Fibroblast of lung (primary cell): ENCODE measurements around the gene SLCO4C1. TPM values are rescaled to one million over a fixed set of nuclear protein-coding genes. Genes with fewer than 3 reads are reported as not detected.

Source experiments
- DNase-seq, 2 donors: peaks; one replicate each; pipeline versions ENCODE4 v3.0.0 to v3.0.0-alpha.2; 2010; ENCODE audit warnings: low read depth in 2 of 2
- H2AFZ ChIP-seq: 2 replicates; pipeline ENCODE4 v1.5.1; 2012; ENCODE audit warnings: low read length, control low read depth, inconsistent platforms
- H3K27ac ChIP-seq: 2 replicates; pipeline ENCODE4 v1.5.1; 2011; ENCODE audit warnings: low read length, control low read depth; ENCODE audit not compliant: insufficient read depth
- H3K27me3 ChIP-seq: 2 replicates; pipeline ENCODE4 v1.5.1; 2011; ENCODE audit warnings: mild to moderate bottlenecking, low read length; ENCODE audit not compliant: control insufficient read depth, insufficient read depth
- H3K36me3 ChIP-seq: 2 replicates; pipeline ENCODE4 v1.5.1; 2011; ENCODE audit warnings: low read length; ENCODE audit not compliant: control insufficient read depth, insufficient read depth
- H3K4me1 ChIP-seq: 2 replicates; pipeline ENCODE4 v1.5.1; 2011; ENCODE audit warnings: low read length; ENCODE audit not compliant: control insufficient read depth, insufficient read depth; ENCODE audit errors: extremely low read depth
- H3K4me2 ChIP-seq: 2 replicates; pipeline ENCODE4 v1.5.1; 2011; ENCODE audit warnings: low read length, control low read depth; ENCODE audit not compliant: insufficient read depth; ENCODE audit errors: extremely low read depth
- H3K4me3 ChIP-seq, 4 experiments: fragments of 200-600 bp in 1 of 4; sonication (generic) in 1 of 4; replicated peaks in 1 of 4; 2 replicates each; pipeline ENCODE4 v1.5.1; 2011 to 2016; ENCODE audit warnings: low read length in 4 of 4, low read depth in 3 of 4, mild to moderate bottlenecking in 3 of 4, control low read depth in 2 of 4, inconsistent platforms in 1 of 4, mixed read lengths in 1 of 4; ENCODE audit not compliant: insufficient read depth in 1 of 4; ENCODE audit errors: control extremely low read depth in 1 of 4
- H3K79me2 ChIP-seq: 2 replicates; pipeline ENCODE4 v1.5.1; 2012; ENCODE audit warnings: mild to moderate bottlenecking, low read length, inconsistent platforms; ENCODE audit not compliant: control insufficient read depth, insufficient read depth
- H3K9ac ChIP-seq: 2 replicates; pipeline ENCODE4 v1.5.1; 2011; ENCODE audit warnings: mild to moderate bottlenecking, low read length, control low read depth; ENCODE audit not compliant: insufficient read depth
- H3K9me3 ChIP-seq: 2 replicates; pipeline ENCODE4 v1.5.1; 2012; ENCODE audit warnings: low read depth, low read length; ENCODE audit not compliant: control insufficient read depth, insufficient read depth
- H4K20me1 ChIP-seq: 2 replicates; pipeline ENCODE4 v1.5.1; 2011; ENCODE audit warnings: low read length; ENCODE audit not compliant: control insufficient read depth, insufficient read depth; ENCODE audit errors: extremely low read depth
- CTCF ChIP-seq, 2 donors: IDR thresholded peaks in 1 of 2; conservative IDR thresholded peaks in 1 of 2; 1 replicate in 1 of 2; 2 replicates in 1 of 2; pipeline ENCODE4 v1.5.1; 2011 to 2012; ENCODE audit warnings: low read length in 2 of 2, control low read depth in 1 of 2, inconsistent platforms in 1 of 2, low read depth in 1 of 2, mild to moderate bottlenecking in 1 of 2
- EZH2 ChIP-seq: IDR thresholded peaks from 2 replicates; pipeline ENCODE4 v1.5.1; 2012; ENCODE audit warnings: low read length, control low read depth, mild to moderate bottlenecking; ENCODE audit errors: missing control alignments
- polyA plus RNA-seq, 2 donors: library from polyadenylated mRNA; depleted of rRNA in 1 of 2; stranded (reverse) in 1 of 2; unstranded in 1 of 2; fragments of >200 nt; gene quantifications; 2 replicates each; pipeline ENCODE4 v1.2.1, GENCODE V29; 2011 to 2012; ENCODE audit warnings: missing spikeins in 1 of 2
- total RNA-seq: library from RNA; depleted of rRNA; stranded (reverse); fragments of >200 nt; gene quantifications from 2 replicates; pipeline ENCODE4 v1.2.1, GENCODE V29; 2014

The SLCO4C1 gene
- total and polyA plus RNA-seq, 2 donors (not counting 1 experiment from before 2014, with no cell fraction given) = under 0.01 to 0.01 TPM

- Histone ChIP-seq H3K9ac (no peak overlapping the region), H4K20me1 (no peaks in the 10 kb centered on the region), H3K27me3 (no peaks in the 10 kb centered on the region), H3K4me2 (no peak overlapping the region), H3K4me3 (no peak overlapping the region), H3K79me2 (no peaks in the 10 kb centered on the region), H3K36me3 (no peaks in the 10 kb centered on the region), H3K27ac (no peak overlapping the region), H3K9me3 (no peaks in the 10 kb centered on the region), H2AFZ (no peak overlapping the region), H3K4me1 (no peaks in the 10 kb centered on the region)
- DNase-seq = no peak
- TF ChIP-seq CTCF (conservative IDR thresholded peaks at IDR 0.05 in 1 of 2, IDR thresholded peaks at IDR 0.05 in 1 of 2; ENCODE audit: low read depth in 1 of 2, low read length in 2 of 2) (no peak), EZH2 (no peak)
Observed at GRCh38 chr5:102231693-102232619, 64.1 kb downstream of the SLCO4C1 start.

GRCh38 chr5:102229685-102230084, 66.4 kb downstream of the SLCO4C1 start:
- H3K4me2 ChIP-seq = no peak overlapping the region
- no peak overlapping the region for H3K4me3 ChIP-seq
- TF ChIP-seq EZH2 (no peak), CTCF (conservative IDR thresholded peaks at IDR 0.05 in 1 of 2, IDR thresholded peaks at IDR 0.05 in 1 of 2; ENCODE audit: low read depth in 1 of 2, low read length in 2 of 2) (no peak)
- no peaks in the 10 kb centered on the region for H3K9me3 ChIP-seq
- H3K27me3 ChIP-seq = no peaks in the 10 kb centered on the region
- no peaks in the 10 kb centered on the region for H3K36me3 ChIP-seq
- no peak overlapping the region for H3K9ac ChIP-seq
- no peak overlapping the region for H2AFZ ChIP-seq
- H3K4me1 ChIP-seq = no peaks in the 10 kb centered on the region
- no peak for DNase-seq
- H3K79me2 ChIP-seq = no peaks in the 10 kb centered on the region
- no peaks in the 10 kb centered on the region for H4K20me1 ChIP-seq
- H3K27ac ChIP-seq = no peak overlapping the region

- no peak overlapping the region for H3K27ac ChIP-seq
- H2AFZ ChIP-seq = no peak overlapping the region
- no peaks in the 10 kb centered on the region for H3K79me2 ChIP-seq
- no peaks in the 10 kb centered on the region for H4K20me1 ChIP-seq
- DNase-seq = no peak
- H3K9ac ChIP-seq = no peak overlapping the region
- H3K9me3 ChIP-seq = no peaks in the 10 kb centered on the region
- no peaks in the 10 kb centered on the region for H3K36me3 ChIP-seq
- TF ChIP-seq CTCF (conservative IDR thresholded peaks at IDR 0.05 in 1 of 2, IDR thresholded peaks at IDR 0.05 in 1 of 2; ENCODE audit: low read depth in 1 of 2, low read length in 2 of 2) = no peak
- no peak for TF ChIP-seq EZH2
- no peak overlapping the region for H3K4me3 ChIP-seq
- no peaks in the 10 kb centered on the region for H3K4me1 ChIP-seq
- no peak overlapping the region for H3K4me2 ChIP-seq
- no peaks in the 10 kb centered on the region for H3K27me3 ChIP-seq
Observed at GRCh38 chr5:102226321-102226720, 69.8 kb downstream of the SLCO4C1 start.
